GM12878 (cell line): ENCODE results near the gene MBOAT2. TPM values are rescaled to one million over a fixed set of nuclear protein-coding genes. Genes with fewer than 3 reads are reported as not detected.

Experiments
- ATAC-seq: fragments of 200-7000 bp; cut with Tn5 transposase; 3 replicates; pipeline ENCODE4 v1.9.1; 2020; ENCODE audit warnings: mild to moderate bottlenecking, moderate library complexity
- BruUV-seq: library from RNA; stranded (reverse); fragments of 400-500 nt; replicated peaks from 2 replicates; lab custom pipeline; 2021; lab: Mats Ljungman, UMichigan
- CTCF ChIA-PET: fragments of 300-600 bp; sonication (Branson Sonifier 250); formaldehyde crosslinking; extraction: SDS; loops from one replicate; lab custom pipeline; 2021; ENCODE audit warnings: inconsistent platforms; lab: Yijun Ruan, JAX
- POLR2A ChIA-PET: fragments of 350-600 bp; formaldehyde crosslinking; extraction: SDS; loops from one replicate; lab custom pipeline; 2021; ENCODE audit warnings: inconsistent platforms; lab: Charles Lee
- RAD21 ChIA-PET: fragments of 300-600 bp; sonication (Branson Sonifier 250); formaldehyde crosslinking; loops from one replicate; lab custom pipeline; 2023; ENCODE audit warnings: antibody characterized with exemption; ENCODE audit not compliant: unreplicated experiment; lab: Charles Lee
- SMC1A ChIA-PET: fragments of 300-600 bp; sonication (Branson Sonifier 250); formaldehyde crosslinking; loops from one replicate; lab custom pipeline; 2023; ENCODE audit not compliant: unreplicated experiment, uncharacterized antibody; lab: Charles Lee
- DNase-seq: peaks from one replicate; pipeline ENCODE4 v3.0.0-alpha.2; 2011; ENCODE audit warnings: low read depth, low spot score
- FAIRE-seq: peaks from 3 replicates; lab custom pipeline; 2011; peaks lifted over from hg19 to GRCh38; lab: Jason Lieb, UNC
- H2AFZ ChIP-seq: 2 replicates; pipeline ENCODE4 v1.6.0; 2011; ENCODE audit warnings: low read depth, low read length, control low read depth; ENCODE audit not compliant: control insufficient read depth
- H3K27ac ChIP-seq: 2 replicates; pipeline ENCODE4 v1.5.1; 2011; ENCODE audit warnings: control low read depth; ENCODE audit not compliant: control insufficient read depth, insufficient read depth
- H3K27me3 ChIP-seq, 2 experiments: replicated peaks in 1 of 2; 2 replicates each; pipeline versions ENCODE4 v1.6.0 to v1.6.1; 2011; ENCODE audit warnings: low read length in 1 of 2; ENCODE audit not compliant: control insufficient read depth in 2 of 2, insufficient read depth in 2 of 2
- H3K36me3 ChIP-seq, 2 experiments: 2 replicates each; pipeline ENCODE4 v1.5.1; 2011; ENCODE audit warnings: low read length in 1 of 2; ENCODE audit not compliant: control insufficient read depth in 2 of 2, insufficient read depth in 2 of 2
- H3K4me1 ChIP-seq: 2 replicates; pipeline ENCODE4 v1.6.1; 2011; ENCODE audit warnings: mild to moderate bottlenecking, low read length, moderate library complexity, mixed read lengths; ENCODE audit not compliant: control insufficient read depth, insufficient read depth
- H3K4me2 ChIP-seq: 2 replicates; pipeline ENCODE4 v1.6.0; 2011; ENCODE audit warnings: control low read depth; ENCODE audit not compliant: control insufficient read depth, insufficient read depth
- H3K4me3 ChIP-seq: fragments of 200-600 bp; sonication (generic); 2 replicates; pipeline ENCODE4 v1.5.1; 2016
- H3K79me2 ChIP-seq: 2 replicates; pipeline ENCODE4 v1.6.0; 2011; ENCODE audit warnings: low read length; ENCODE audit not compliant: control insufficient read depth, insufficient read depth
- H3K9ac ChIP-seq: 2 replicates; pipeline ENCODE4 v1.8.0; 2011; ENCODE audit warnings: low read length, control low read depth, mixed read lengths; ENCODE audit not compliant: control insufficient read depth, insufficient read depth
- H3K9me3 ChIP-seq: replicated peaks from 3 replicates; pipeline ENCODE4 v1.5.1; 2011; ENCODE audit warnings: mild to moderate bottlenecking, low read length; ENCODE audit not compliant: control insufficient read depth, insufficient read depth
- H4K20me1 ChIP-seq: 2 replicates; pipeline ENCODE4 v1.6.0; 2011; ENCODE audit not compliant: control insufficient read depth, insufficient read depth
- BHLHE40 ChIP-seq, 2 experiments: fragments of 450-650 bp in 1 of 2; IDR thresholded peaks; 2 replicates each; pipeline ENCODE4 v1.6.1; 2011 to 2017; ENCODE audit warnings: low read depth in 2 of 2, borderline replicate concordance in 1 of 2, improper control_type of control experiment in 1 of 2, low read length in 1 of 2, mild to moderate bottlenecking in 1 of 2
- CHD4 ChIP-seq: fragments of 200-600 bp; sonication (generic); IDR thresholded peaks from 2 replicates; pipeline ENCODE4 v1.6.1; 2016; ENCODE audit warnings: mild to moderate bottlenecking
- EP300 ChIP-seq, 2 experiments: fragments of 150-350 bp in 1 of 2; IDR thresholded peaks; 2 replicates each; pipeline ENCODE4 v1.6.1; 2011 to 2012; ENCODE audit warnings: low read depth in 2 of 2, low read length in 2 of 2, borderline replicate concordance in 1 of 2, improper control_type of control experiment in 1 of 2, inconsistent platforms in 1 of 2; ENCODE audit not compliant: control insufficient read depth in 1 of 2
- FOS ChIP-seq: IDR thresholded peaks from 3 replicates; pipeline ENCODE4 v1.6.1; 2011; ENCODE audit warnings: borderline replicate concordance; ENCODE audit not compliant: insufficient read length; ENCODE audit errors: extremely low read depth
- FOXM1 ChIP-seq: IDR thresholded peaks from 2 replicates; pipeline ENCODE4 v1.6.1; 2012; ENCODE audit warnings: low read depth, mild to moderate bottlenecking, inconsistent platforms, low read length, moderate library complexity
- HDAC6 ChIP-seq: fragments of 200-600 bp; sonication (generic); IDR thresholded peaks from one replicate; pipeline ENCODE4 v1.8.0; 2017; ENCODE audit warnings: antibody characterized with exemption; ENCODE audit not compliant: unreplicated experiment
- IRF4 ChIP-seq: IDR thresholded peaks from 2 replicates; pipeline ENCODE4 v1.6.1; 2011; ENCODE audit warnings: low read depth, low read length
- JUNB ChIP-seq: IDR thresholded peaks from 2 replicates; pipeline ENCODE4 v1.6.1; 2016; ENCODE audit warnings: antibody characterized with exemption, mild to moderate bottlenecking
- KLF5 ChIP-seq: fragments of 450-650 bp; IDR thresholded peaks from 2 replicates; pipeline ENCODE4 v1.6.1; 2014; ENCODE audit warnings: mild to moderate bottlenecking; ENCODE audit not compliant: partially characterized antibody
- NFIC ChIP-seq: IDR thresholded peaks from 2 replicates; pipeline ENCODE4 v1.6.1; 2012; ENCODE audit warnings: low read depth, mild to moderate bottlenecking, inconsistent platforms, low read length, moderate library complexity
- NR2C1 ChIP-seq: fragments of 450-650 bp; IDR thresholded peaks from 2 replicates; pipeline ENCODE4 v1.6.1; 2017; ENCODE audit warnings: antibody characterized with exemption, mild to moderate bottlenecking, moderate library complexity
- SUPT20H ChIP-seq: IDR thresholded peaks from 2 replicates; pipeline ENCODE4 v1.6.1; 2011; ENCODE audit warnings: low read depth, mild to moderate bottlenecking, low read length, moderate library complexity, borderline replicate concordance; ENCODE audit not compliant: control insufficient read depth
- TAF1 ChIP-seq: IDR thresholded peaks from 2 replicates; pipeline ENCODE4 v1.6.1; 2011; ENCODE audit warnings: mild to moderate bottlenecking, low read depth, low read length, borderline replicate concordance
- TARDBP ChIP-seq: IDR thresholded peaks from 2 replicates; pipeline ENCODE4 v1.6.1; 2016; ENCODE audit warnings: borderline replicate concordance
- TBL1XR1 ChIP-seq: IDR thresholded peaks from 2 replicates; pipeline ENCODE4 v1.6.1; 2012; ENCODE audit warnings: low read depth, low read length, improper control_type of control experiment
- YY1 ChIP-seq: IDR thresholded peaks from 2 replicates; pipeline ENCODE4 v1.6.1; 2011; ENCODE audit warnings: low read depth, mild to moderate bottlenecking, low read length
- ZNF622 ChIP-seq: fragments of 450-650 bp; IDR thresholded peaks from 2 replicates; pipeline ENCODE4 v1.6.1; 2017; ENCODE audit warnings: mild to moderate bottlenecking, inconsistent platforms
- WGBS: methylation state at CpG from one replicate; pipeline ENCODE4 v1.1.6; 2016; ENCODE audit warnings: low lambda C conversion rate; ENCODE audit not compliant: insufficient replicate concordance, insufficient coverage; ENCODE audit errors: missing lambda C conversion rate; 5-methylcytosine and 5-hydroxymethylcytosine counted together
- in situ Hi-C: fragments of 300-500 bp; cut with MboI; formaldehyde crosslinking; loops from 9 replicates; pipeline ENCODE4 v1.14.3; 2018; ENCODE audit warnings: mixed read lengths
- intact Hi-C: fragments of 100-400 bp; cut with micrococcal nuclease; formaldehyde crosslinking; loops from one replicate; pipeline ENCODE4 v1.14.2; 2022; ENCODE audit not compliant: unreplicated experiment
- polyA plus RNA-seq, 11 experiments: library from polyadenylated mRNA; depleted of rRNA in 4 of 11; unstranded in 6 of 11; stranded (reverse) in 5 of 11; fragments of >200 nt; fragmentation: Nextera tagmentation in 4 of 11; fragmentation: Illumina TruSeq in 1 of 11; extraction: Ambion mirVana in 4 of 11; extraction: Trizol in 1 of 11; gene quantifications; 1 replicate in 1 of 11; 2 replicates in 10 of 11; pipeline versions ENCODE4 v1.2.1 to v1.2.3, GENCODE V29; 2011 to 2016; ENCODE audit warnings: inconsistent platforms in 2 of 11, missing spikeins in 2 of 11, low read depth in 1 of 11
- total RNA-seq, 4 experiments: library from RNA; depleted of rRNA in 3 of 4; stranded (reverse); fragments of >200 nt in 3 of 4; fragmentation: Illumina TruSeq in 1 of 4; extraction: Trizol in 1 of 4; gene quantifications; 2 replicates each; pipeline versions ENCODE4 v1.2.1 to v1.2.3, GENCODE V29; 2013 to 2021
- TF ChIP-seq, protein P1 (sequence below): fragments of 450-650 bp; IDR thresholded peaks from 2 replicates; pipeline ENCODE4 v1.6.1; 2018; ENCODE audit warnings: borderline replicate concordance, mild to moderate bottlenecking; ENCODE audit not compliant: partially characterized antibody
- TF ChIP-seq, protein P2 (sequence below): fragments of 450-650 bp; conservative IDR thresholded peaks from 2 replicates; pipeline ENCODE4 v1.6.1; 2017; ENCODE audit warnings: mild to moderate bottlenecking, moderate library complexity
- TF ChIP-seq, protein P3 (sequence below): IDR thresholded peaks from 2 replicates; pipeline ENCODE4 v1.6.1; 2011; ENCODE audit warnings: low read depth, low read length, improper control_type of control experiment, borderline replicate concordance

MBOAT2 gene
- total and polyA plus RNA-seq, 10 of the 15 experiments (the other 5 are each of a cell fraction or from before 2014, with no cell fraction given) = 0.08 to 40.6 (median 1.8) TPM

DNA sequence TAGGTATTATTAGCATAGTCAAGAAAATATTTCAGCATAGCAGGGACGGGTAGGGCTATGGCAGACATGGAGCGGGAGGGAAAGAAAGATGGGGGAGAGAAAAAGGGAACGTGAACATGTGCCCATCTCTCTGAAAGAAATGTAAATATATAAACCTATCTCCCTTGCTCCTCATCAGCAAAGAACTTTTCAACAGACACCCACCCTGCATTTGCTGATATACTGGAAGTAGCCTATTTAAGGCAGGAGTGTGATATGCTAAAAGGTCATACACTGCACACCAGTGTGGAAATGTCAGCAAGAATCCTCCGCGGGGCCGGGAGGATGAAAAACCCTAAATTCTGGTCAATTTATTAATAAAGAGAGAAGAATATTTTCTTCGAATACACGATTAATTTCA lies 1.7 kb downstream of the MBOAT2 start:
- SMC1A ChIA-PET = interaction anchor here (0.5 to 8.2 kb wide), 4 partner anchors 14 to 1581 kb away, joined by 3 to 101 read pairs (median 4); no protein-coding TSS in a partner anchor
- no peaks in the 10 kb centered on the region for H4K20me1 ChIP-seq
- FAIRE-seq (no peak), DNase-seq (no peak), ATAC-seq (no peak)
- H2AFZ ChIP-seq = no peak overlapping the region
- CTCF ChIA-PET = interaction anchor here (1.5 to 1.9 kb wide), 2 partner anchors 16 to 129 kb away, joined by 4 to 8 read pairs; no protein-coding TSS in a partner anchor
- intact Hi-C loops = loop anchor here (2.0 to 5.0 kb wide), 3 partner anchors 91 to 141 kb away; no protein-coding TSS in a partner anchor
- peaks cover 8% of the 10 kb centered on the region for H3K79me2 ChIP-seq
- H3K9ac ChIP-seq = no peak overlapping the region
- H3K9me3 ChIP-seq = no peaks in the 10 kb centered on the region
- no peaks in the 10 kb centered on the region; a peak in 1 of 4 replicates for H3K27me3 ChIP-seq
- no TSS peak for BruUV-seq
- no peaks in the 10 kb centered on the region for H3K36me3 ChIP-seq
- H3K27ac ChIP-seq = no peak overlapping the region
- TF ChIP-seq FOXM1 (no peak), TBL1XR1 (no peak), IRF4 (no peak), ZNF622 (no peak), BHLHE40 (IDR thresholded peaks at IDR 0.05; ENCODE audit: borderline replicate concordance in 1 of 2, low read depth in 2 of 2, low read length in 1 of 2) (no peak), YY1 (no peak), TARDBP (no peak), HDAC6 (no peak), SUPT20H (no peak), CHD4 (no peak), KLF5 (no peak), NR2C1 (no peak), JUNB (no peak), FOS (no peak), EP300 (IDR thresholded peaks at IDR 0.05; ENCODE audit: borderline replicate concordance in 1 of 2, control insufficient read depth in 1 of 2, low read depth in 2 of 2, low read length in 2 of 2) (no peak), TAF1 (no peak), NFIC (no peak)
- TF ChIP-seq, protein P1, sequence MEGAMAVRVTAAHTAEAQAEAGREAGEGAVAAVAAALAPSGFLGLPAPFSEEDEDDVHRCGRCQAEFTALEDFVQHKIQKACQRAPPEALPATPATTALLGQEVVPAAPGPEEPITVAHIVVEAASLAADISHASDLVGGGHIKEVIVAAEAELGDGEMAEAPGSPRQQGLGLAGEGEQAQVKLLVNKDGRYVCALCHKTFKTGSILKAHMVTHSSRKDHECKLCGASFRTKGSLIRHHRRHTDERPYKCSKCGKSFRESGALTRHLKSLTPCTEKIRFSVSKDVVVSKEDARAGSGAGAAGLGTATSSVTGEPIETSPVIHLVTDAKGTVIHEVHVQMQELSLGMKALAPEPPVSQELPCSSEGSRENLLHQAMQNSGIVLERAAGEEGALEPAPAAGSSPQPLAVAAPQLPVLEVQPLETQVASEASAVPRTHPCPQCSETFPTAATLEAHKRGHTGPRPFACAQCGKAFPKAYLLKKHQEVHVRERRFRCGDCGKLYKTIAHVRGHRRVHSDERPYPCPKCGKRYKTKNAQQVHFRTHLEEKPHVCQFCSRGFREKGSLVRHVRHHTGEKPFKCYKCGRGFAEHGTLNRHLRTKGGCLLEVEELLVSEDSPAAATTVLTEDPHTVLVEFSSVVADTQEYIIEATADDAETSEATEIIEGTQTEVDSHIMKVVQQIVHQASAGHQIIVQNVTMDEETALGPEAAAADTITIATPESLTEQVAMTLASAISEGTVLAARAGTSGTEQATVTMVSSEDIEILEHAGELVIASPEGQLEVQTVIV = no peak
- TF ChIP-seq, protein P2, sequence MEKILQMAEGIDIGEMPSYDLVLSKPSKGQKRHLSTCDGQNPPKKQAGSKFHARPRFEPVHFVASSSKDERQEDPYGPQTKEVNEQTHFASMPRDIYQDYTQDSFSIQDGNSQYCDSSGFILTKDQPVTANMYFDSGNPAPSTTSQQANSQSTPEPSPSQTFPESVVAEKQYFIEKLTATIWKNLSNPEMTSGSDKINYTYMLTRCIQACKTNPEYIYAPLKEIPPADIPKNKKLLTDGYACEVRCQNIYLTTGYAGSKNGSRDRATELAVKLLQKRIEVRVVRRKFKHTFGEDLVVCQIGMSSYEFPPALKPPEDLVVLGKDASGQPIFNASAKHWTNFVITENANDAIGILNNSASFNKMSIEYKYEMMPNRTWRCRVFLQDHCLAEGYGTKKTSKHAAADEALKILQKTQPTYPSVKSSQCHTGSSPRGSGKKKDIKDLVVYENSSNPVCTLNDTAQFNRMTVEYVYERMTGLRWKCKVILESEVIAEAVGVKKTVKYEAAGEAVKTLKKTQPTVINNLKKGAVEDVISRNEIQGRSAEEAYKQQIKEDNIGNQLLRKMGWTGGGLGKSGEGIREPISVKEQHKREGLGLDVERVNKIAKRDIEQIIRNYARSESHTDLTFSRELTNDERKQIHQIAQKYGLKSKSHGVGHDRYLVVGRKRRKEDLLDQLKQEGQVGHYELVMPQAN = no peak
- TF ChIP-seq, protein P3, sequence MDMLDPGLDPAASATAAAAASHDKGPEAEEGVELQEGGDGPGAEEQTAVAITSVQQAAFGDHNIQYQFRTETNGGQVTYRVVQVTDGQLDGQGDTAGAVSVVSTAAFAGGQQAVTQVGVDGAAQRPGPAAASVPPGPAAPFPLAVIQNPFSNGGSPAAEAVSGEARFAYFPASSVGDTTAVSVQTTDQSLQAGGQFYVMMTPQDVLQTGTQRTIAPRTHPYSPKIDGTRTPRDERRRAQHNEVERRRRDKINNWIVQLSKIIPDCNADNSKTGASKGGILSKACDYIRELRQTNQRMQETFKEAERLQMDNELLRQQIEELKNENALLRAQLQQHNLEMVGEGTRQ = no peak
- POLR2A ChIA-PET = interaction anchor here (4.0 kb wide), 1 partner anchor 17 kb away, joined by 18 read pairs; no protein-coding TSS in a partner anchor
- no peak overlapping the region for H3K4me2 ChIP-seq
- in situ Hi-C loops = no loop called here
- 87% methylated on average over 8 of the region's 8 CpGs for WGBS
- H3K4me3 ChIP-seq = 0 out of 2 replicates have a peak overlapping the region, but pooled peaks have one; percentile 71
- RAD21 ChIA-PET = interaction anchor here (0.8 to 4.3 kb wide), 2 partner anchors 17 to 91 kb away, joined by 3 to 19 read pairs; no protein-coding TSS in a partner anchor
- no peaks in the 10 kb centered on the region; the same call in 1 of the 2 replicates for H3K4me1 ChIP-seq
